Type B pancreatic cell (in vitro differentiated cells): ENCODE results near the gene IQCN. TPM values are rescaled to one million over a fixed set of nuclear protein-coding genes. Genes with fewer than 3 reads are reported as not detected.

Source experiments
- DNase-seq: peaks from one replicate; pipeline ENCODE4 v3.0.0; 2021; ENCODE audit warnings: mixed read lengths; ENCODE audit not compliant: unreplicated experiment; ENCODE audit errors: extremely low spot score
- H3K27ac Mint-ChIP-seq: 2 replicates; pipeline ENCODE4 v1.8.0; 2021; ENCODE audit warnings: mild to moderate bottlenecking, mixed read lengths
- H3K27me3 Mint-ChIP-seq: 2 replicates; pipeline ENCODE4 v1.8.0; 2021; ENCODE audit warnings: mixed read lengths
- H3K36me3 Mint-ChIP-seq: 2 replicates; pipeline ENCODE4 v1.8.0; 2021; ENCODE audit warnings: mixed read lengths
- H3K4me1 Mint-ChIP-seq: one replicate; pipeline ENCODE4 v1.8.0; 2021; ENCODE audit warnings: mixed read lengths; ENCODE audit not compliant: unreplicated experiment
- H3K4me3 Mint-ChIP-seq: 2 replicates; pipeline ENCODE4 v1.8.0; 2021; ENCODE audit warnings: mild to moderate bottlenecking, mixed read lengths
- H3K9me3 Mint-ChIP-seq: 2 replicates; pipeline ENCODE4 v1.8.0; 2021; ENCODE audit warnings: mixed read lengths
- CTCF ChIP-seq: fragments of 200-600 bp; sonication (generic); conservative IDR thresholded peaks from 2 replicates; pipeline ENCODE4 v1.5.0; 2021; ENCODE audit warnings: antibody characterized with exemption, mild to moderate bottlenecking
- total RNA-seq: library from RNA; stranded (reverse); gene quantifications from 2 replicates; pipeline ENCODE4 v1.2.1, GENCODE V29; 2021; ENCODE audit warnings: low replicate concordance

IQCN gene
- total RNA-seq, 1 donor from 2014 or later: 7.8 TPM

- Mint-ChIP-seq H3K9me3 (peaks cover 6% of the 10 kb centered on the region), H3K4me3 (no peak overlapping the region), H3K4me1 (peaks cover 4% of the 10 kb centered on the region), H3K27ac (no peak overlapping the region), H3K36me3 (no peaks in the 10 kb centered on the region), H3K27me3 (peaks cover 68% of the 10 kb centered on the region)
- peak; percentile 66 for TF ChIP-seq CTCF
- DNase-seq: no peak
Observed at GRCh38 chr19:18229474-18229873, 44.8 kb downstream of the IQCN start.

- no peak overlapping the region for H3K27ac Mint-ChIP-seq
- TF ChIP-seq CTCF: no peak
- no peaks in the 10 kb centered on the region for H3K9me3 Mint-ChIP-seq
- H3K36me3 Mint-ChIP-seq: no peaks in the 10 kb centered on the region
- DNase-seq: no peak
- no peak overlapping the region for H3K4me3 Mint-ChIP-seq
- peaks cover 67% of the 10 kb centered on the region for H3K27me3 Mint-ChIP-seq
- peaks cover 8% of the 10 kb centered on the region for H3K4me1 Mint-ChIP-seq
Observed at GRCh38 chr19:18227781-18228271, 46.4 kb downstream of the IQCN start.

GRCh38 chr19:18226956-18227780 lies 47.1 kb downstream of the IQCN start:
- Mint-ChIP-seq H3K36me3 (no peaks in the 10 kb centered on the region), H3K4me1 (peaks cover 8% of the 10 kb centered on the region), H3K9me3 (no peaks in the 10 kb centered on the region), H3K27ac (no peak overlapping the region), H3K4me3 (no peak overlapping the region), H3K27me3 (peaks cover 65% of the 10 kb centered on the region)
- DNase-seq: no peak
- TF ChIP-seq CTCF: no peak

GRCh38 chr19:18225702-18226468 lies 48.4 kb downstream of the IQCN start, which contains the start of gene PDE4C:
TSS of gene PDE4C (minus strand) at chr19:18226438. CDS start at chr19:18226415, 23 bp downstream.
- Mint-ChIP-seq H3K27me3 (peaks cover 65% of the 10 kb centered on the region), H3K4me1 (peaks cover 8% of the 10 kb centered on the region), H3K9me3 (no peaks in the 10 kb centered on the region), H3K4me3 (peak within 1 kb of the TSS; percentile 11), H3K27ac (no peak within 1 kb of the TSS), H3K36me3 (no peaks in the 10 kb centered on the region)
- DNase-seq: no peak
- TF ChIP-seq CTCF: no peak

- no peak for DNase-seq
- peaks cover 63% of the 10 kb centered on the region for H3K27me3 Mint-ChIP-seq
- H3K4me1 Mint-ChIP-seq: peaks cover 8% of the 10 kb centered on the region
- TF ChIP-seq CTCF: no peak
- no peak overlapping the region for H3K27ac Mint-ChIP-seq
- H3K4me3 Mint-ChIP-seq: peak overlapping the region; percentile 11
- H3K9me3 Mint-ChIP-seq: no peaks in the 10 kb centered on the region
- no peaks in the 10 kb centered on the region for H3K36me3 Mint-ChIP-seq
Observed at GRCh38 chr19:18225355-18225701, 48.9 kb downstream of the IQCN start.
